ENCODE measurements around the gene HSPG2.

HSPG2 gene

GRCh38 chr1:21854090-21854750 lies 82.9 kb downstream of the HSPG2 start:
- H3K36me3 ChIP-seq: peaks cover 29% of the 10 kb centered on the region
- TF ChIP-seq, protein P1, sequence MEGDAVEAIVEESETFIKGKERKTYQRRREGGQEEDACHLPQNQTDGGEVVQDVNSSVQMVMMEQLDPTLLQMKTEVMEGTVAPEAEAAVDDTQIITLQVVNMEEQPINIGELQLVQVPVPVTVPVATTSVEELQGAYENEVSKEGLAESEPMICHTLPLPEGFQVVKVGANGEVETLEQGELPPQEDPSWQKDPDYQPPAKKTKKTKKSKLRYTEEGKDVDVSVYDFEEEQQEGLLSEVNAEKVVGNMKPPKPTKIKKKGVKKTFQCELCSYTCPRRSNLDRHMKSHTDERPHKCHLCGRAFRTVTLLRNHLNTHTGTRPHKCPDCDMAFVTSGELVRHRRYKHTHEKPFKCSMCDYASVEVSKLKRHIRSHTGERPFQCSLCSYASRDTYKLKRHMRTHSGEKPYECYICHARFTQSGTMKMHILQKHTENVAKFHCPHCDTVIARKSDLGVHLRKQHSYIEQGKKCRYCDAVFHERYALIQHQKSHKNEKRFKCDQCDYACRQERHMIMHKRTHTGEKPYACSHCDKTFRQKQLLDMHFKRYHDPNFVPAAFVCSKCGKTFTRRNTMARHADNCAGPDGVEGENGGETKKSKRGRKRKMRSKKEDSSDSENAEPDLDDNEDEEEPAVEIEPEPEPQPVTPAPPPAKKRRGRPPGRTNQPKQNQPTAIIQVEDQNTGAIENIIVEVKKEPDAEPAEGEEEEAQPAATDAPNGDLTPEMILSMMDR (IDR thresholded peaks at IDR 0.05; ENCODE audit: low read depth, low read length): no peak

GRCh38 chr1:21853131-21853427 lies 84.0 kb downstream of the HSPG2 start:
- H3K27me3 ChIP-seq (ENCODE audit: insufficient read depth, low read depth, severe bottlenecking): no peaks in the 10 kb centered on the region
- no peak for DNase-seq
- no peak overlapping the region for H3K4me3 ChIP-seq (ENCODE audit: low read depth, low read length)
- no peak overlapping the region for H3K27ac ChIP-seq
- peaks cover 32% of the 10 kb centered on the region for H3K36me3 ChIP-seq
- TF ChIP-seq, protein P1 (IDR thresholded peaks at IDR 0.05; ENCODE audit: low read depth, low read length): no peak
- no peaks in the 10 kb centered on the region for H3K9me3 ChIP-seq (ENCODE audit: severe bottlenecking)

More at GRCh38 chr1:21854090-21854750, 82.9 kb downstream of the HSPG2 start:
- H3K27ac ChIP-seq: no peak overlapping the region
- no peaks in the 10 kb centered on the region for H3K9me3 ChIP-seq (ENCODE audit: severe bottlenecking)
- H3K4me3 ChIP-seq (ENCODE audit: low read depth, low read length): no peak overlapping the region
- H3K27me3 ChIP-seq (ENCODE audit: insufficient read depth, low read depth, severe bottlenecking): no peaks in the 10 kb centered on the region
- no peak for DNase-seq

DNA sequence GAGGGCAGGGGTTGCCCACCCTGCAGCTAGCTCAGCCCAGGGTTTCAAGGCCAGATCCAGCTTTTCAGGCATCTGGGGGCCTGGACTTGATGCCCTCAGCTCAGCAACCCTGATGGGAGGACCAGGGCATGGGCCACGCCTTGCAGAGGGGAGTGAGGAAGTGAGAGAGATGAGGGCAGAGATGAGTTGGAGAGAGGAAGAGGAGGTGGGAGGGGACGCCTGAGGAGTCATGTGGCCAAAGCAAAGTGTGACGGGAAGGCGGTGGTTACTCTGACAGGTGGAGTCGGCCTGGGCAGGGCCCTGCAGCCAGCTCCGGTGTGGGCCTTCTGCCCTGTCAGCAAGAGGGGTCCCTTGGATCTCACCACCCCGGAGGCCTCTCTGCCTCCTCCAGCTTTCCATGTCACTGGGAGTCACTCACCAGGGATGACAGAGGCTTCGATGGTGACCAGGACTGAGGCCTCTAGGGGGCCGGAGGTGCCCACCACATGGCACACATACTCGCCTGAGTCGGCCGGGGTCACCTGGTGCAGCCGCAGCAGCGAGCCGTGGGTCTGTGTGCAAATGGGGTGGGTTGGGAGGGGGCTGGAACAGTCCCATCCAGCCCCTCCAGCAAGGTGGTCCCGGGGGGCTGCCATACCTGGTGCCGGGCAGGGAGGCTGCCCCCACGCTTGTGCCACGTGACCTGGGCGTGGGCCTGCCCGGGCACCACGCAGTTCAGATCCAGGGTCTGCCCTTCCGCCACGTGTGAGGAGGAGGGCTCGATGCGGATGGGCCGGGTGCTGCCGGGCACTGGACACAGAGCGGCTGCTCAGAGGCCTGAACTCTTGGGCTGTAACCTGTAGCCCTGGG lies 84.6 kb downstream of the HSPG2 start:
- Histone ChIP-seq H3K36me3 (peaks cover 35% of the 10 kb centered on the region), H3K27ac (no peak overlapping the region), H3K9me3 (ENCODE audit: severe bottlenecking) (no peaks in the 10 kb centered on the region)

DNA sequence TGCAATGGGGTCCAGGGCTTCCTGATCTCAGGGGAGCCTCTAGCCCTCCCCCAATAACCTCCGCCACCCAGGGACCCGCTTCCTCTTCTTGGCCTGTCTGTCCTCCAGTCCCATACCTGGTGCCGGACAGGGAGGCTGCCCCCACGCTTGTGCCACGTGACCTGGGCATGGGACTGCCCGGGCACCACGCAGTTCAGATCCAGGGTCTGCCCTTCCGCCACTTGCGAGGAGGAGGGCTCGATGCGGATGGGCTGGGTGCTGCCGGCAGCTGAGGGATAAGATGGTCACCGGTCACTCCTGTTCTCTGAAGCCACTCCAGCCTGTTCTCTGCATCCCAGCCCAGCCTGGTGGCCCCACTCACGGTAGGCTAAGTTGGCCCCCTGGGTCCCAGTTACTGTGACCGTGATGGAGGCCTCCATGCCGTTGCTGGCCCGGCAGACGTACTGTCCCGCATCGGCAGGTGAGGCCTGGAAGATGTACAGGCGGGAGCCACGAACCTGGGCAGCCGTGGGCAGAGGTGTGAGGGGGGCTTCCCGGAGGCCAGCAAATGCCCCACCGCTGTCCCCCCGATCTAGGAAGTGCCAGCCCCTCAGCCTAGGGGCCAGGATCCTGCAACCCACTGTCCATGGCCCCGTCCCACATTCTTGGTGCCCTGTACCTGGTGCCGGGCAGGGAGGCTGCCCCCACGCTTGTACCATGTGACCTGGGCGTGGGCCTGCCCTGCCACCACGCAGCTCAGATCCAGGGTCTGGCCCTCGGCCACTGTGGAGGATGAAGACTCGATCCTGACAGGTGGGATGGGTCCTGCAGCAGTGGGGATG lies 85.5 kb downstream of the HSPG2 start:
- TF ChIP-seq, protein P1 (IDR thresholded peaks at IDR 0.05; ENCODE audit: low read depth, low read length): no peak
- no peak for DNase-seq
- no peak overlapping the region for H3K4me3 ChIP-seq (ENCODE audit: low read depth, low read length)
- peaks cover 35% of the 10 kb centered on the region for H3K36me3 ChIP-seq
- no peak overlapping the region for H3K27ac ChIP-seq
- H3K27me3 ChIP-seq (ENCODE audit: insufficient read depth, low read depth, severe bottlenecking): no peaks in the 10 kb centered on the region
- no peaks in the 10 kb centered on the region for H3K9me3 ChIP-seq (ENCODE audit: severe bottlenecking)

More for the DNA sequence above, 84.6 kb downstream of the HSPG2 start:
- no peak for DNase-seq
- no peaks in the 10 kb centered on the region for H3K27me3 ChIP-seq (ENCODE audit: insufficient read depth, low read depth, severe bottlenecking)
- TF ChIP-seq, protein P1 (IDR thresholded peaks at IDR 0.05; ENCODE audit: low read depth, low read length): no peak
- no peak overlapping the region for H3K4me3 ChIP-seq (ENCODE audit: low read depth, low read length)

DNA sequence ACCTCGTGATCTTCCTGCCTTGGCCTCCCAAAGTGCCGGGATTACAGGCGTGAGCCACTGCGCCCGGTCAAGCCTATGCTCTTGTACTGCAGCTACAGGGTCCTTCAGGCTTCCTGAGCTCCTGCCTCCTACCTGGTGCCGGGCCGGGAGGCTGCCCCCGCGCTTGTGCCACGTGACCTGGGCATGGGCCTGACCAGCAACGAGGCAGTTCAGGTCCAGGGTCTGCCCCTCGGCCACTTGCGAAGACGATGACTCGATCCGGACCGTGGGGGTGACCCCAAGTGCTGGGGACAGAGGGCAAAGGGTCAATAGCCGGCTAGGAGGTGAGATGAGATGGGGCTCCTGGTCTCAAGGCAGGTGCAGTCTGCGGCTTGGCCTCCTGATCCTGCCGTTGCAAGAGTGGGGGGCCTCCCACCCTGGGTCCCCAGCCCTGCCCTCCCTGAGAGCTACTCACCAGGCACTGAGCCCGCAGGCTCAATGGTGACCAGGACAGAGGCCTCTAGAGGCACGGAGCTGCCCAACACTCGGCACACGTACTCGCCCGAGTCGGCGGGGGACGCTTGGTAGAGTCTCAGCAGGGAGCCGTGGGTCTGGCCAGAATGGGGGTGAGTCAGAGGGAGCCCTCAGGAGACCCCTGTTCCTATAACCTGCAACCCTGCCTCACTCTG lies 87.1 kb downstream of the HSPG2 start:
- H3K36me3 ChIP-seq: peaks cover 32% of the 10 kb centered on the region
- TF ChIP-seq, protein P1 (IDR thresholded peaks at IDR 0.05; ENCODE audit: low read depth, low read length): no peak

More for the DNA sequence above, 87.1 kb downstream of the HSPG2 start:
- H3K9me3 ChIP-seq (ENCODE audit: severe bottlenecking): no peaks in the 10 kb centered on the region
- no peaks in the 10 kb centered on the region for H3K27me3 ChIP-seq (ENCODE audit: insufficient read depth, low read depth, severe bottlenecking)
- no peak overlapping the region for H3K4me3 ChIP-seq (ENCODE audit: low read depth, low read length)
- DNase-seq: no peak
- no peak overlapping the region for H3K27ac ChIP-seq
